ENCODE results near the gene RAB3A.

Gene RAB3A

GRCh38 chr19:18190278-18190677 is 13.6 kb downstream of the RAB3A start:
- no peak for TF ChIP-seq TCF12 (IDR thresholded peaks at IDR 0.05; ENCODE audit: low read depth)
- no peak for TF ChIP-seq EP300 (IDR thresholded peaks at IDR 0.05; ENCODE audit: borderline replicate concordance)
- no peak for TF ChIP-seq FOXM1 (IDR thresholded peaks at IDR 0.05; ENCODE audit: borderline replicate concordance, low read depth)
- TF ChIP-seq NFIC (IDR thresholded peaks at IDR 0.05): no peak
- TF ChIP-seq RAD21 (IDR thresholded peaks at IDR 0.05; ENCODE audit: low read depth): no peak
- no peak for TF ChIP-seq CEBPB (IDR thresholded peaks at IDR 0.05)
- no peak for TF ChIP-seq TEAD4 (IDR thresholded peaks at IDR 0.05)
- no peak for TF ChIP-seq TAF1 (IDR thresholded peaks at IDR 0.05; ENCODE audit: low read depth)
- no peak for TF ChIP-seq CREB1 (IDR thresholded peaks at IDR 0.05; ENCODE audit: low read depth)
- TF ChIP-seq YY1 (IDR thresholded peaks at IDR 0.05; ENCODE audit: low read depth): no peak
- TF ChIP-seq, protein P1, sequence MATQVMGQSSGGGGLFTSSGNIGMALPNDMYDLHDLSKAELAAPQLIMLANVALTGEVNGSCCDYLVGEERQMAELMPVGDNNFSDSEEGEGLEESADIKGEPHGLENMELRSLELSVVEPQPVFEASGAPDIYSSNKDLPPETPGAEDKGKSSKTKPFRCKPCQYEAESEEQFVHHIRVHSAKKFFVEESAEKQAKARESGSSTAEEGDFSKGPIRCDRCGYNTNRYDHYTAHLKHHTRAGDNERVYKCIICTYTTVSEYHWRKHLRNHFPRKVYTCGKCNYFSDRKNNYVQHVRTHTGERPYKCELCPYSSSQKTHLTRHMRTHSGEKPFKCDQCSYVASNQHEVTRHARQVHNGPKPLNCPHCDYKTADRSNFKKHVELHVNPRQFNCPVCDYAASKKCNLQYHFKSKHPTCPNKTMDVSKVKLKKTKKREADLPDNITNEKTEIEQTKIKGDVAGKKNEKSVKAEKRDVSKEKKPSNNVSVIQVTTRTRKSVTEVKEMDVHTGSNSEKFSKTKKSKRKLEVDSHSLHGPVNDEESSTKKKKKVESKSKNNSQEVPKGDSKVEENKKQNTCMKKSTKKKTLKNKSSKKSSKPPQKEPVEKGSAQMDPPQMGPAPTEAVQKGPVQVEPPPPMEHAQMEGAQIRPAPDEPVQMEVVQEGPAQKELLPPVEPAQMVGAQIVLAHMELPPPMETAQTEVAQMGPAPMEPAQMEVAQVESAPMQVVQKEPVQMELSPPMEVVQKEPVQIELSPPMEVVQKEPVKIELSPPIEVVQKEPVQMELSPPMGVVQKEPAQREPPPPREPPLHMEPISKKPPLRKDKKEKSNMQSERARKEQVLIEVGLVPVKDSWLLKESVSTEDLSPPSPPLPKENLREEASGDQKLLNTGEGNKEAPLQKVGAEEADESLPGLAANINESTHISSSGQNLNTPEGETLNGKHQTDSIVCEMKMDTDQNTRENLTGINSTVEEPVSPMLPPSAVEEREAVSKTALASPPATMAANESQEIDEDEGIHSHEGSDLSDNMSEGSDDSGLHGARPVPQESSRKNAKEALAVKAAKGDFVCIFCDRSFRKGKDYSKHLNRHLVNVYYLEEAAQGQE (IDR thresholded peaks at IDR 0.05; ENCODE audit: low read depth): no peak
- TF ChIP-seq ZBTB7A (IDR thresholded peaks at IDR 0.05; ENCODE audit: low read depth): no peak
- TF ChIP-seq EGR1 (IDR thresholded peaks at IDR 0.05): no peak
- TF ChIP-seq, protein P2, sequence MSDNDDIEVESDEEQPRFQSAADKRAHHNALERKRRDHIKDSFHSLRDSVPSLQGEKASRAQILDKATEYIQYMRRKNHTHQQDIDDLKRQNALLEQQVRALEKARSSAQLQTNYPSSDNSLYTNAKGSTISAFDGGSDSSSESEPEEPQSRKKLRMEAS (IDR thresholded peaks at IDR 0.05): no peak
- no peak for TF ChIP-seq USF1 (IDR thresholded peaks at IDR 0.05)

DNA sequence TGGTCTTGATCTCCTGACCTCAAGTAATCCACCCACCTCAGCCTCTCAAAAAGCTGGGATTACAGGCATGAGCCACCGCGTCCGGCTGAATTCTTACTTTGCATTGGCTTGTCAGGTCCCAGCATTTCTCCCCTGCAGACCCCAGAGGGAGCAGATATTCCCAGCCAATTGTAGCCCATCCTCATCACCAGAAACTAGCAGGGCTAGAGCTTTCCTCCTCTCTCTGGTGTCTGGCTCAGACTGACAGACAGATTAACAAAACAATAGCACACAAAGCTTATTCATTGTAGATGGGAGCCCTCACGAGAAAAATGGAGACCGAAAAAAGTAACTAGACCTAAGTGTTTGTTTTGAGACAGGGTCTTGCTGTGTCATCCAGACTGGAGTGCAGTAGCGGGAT is 18.3 kb downstream of the RAB3A start:
- TF ChIP-seq EP300 (IDR thresholded peaks at IDR 0.05; ENCODE audit: borderline replicate concordance) (no peak), FOXM1 (IDR thresholded peaks at IDR 0.05; ENCODE audit: borderline replicate concordance, low read depth) (no peak), USF1 (IDR thresholded peaks at IDR 0.05) (no peak)

- TF ChIP-seq RAD21 (IDR thresholded peaks at IDR 0.05; ENCODE audit: low read depth) (no peak), NFIC (IDR thresholded peaks at IDR 0.05) (no peak), CEBPB (IDR thresholded peaks at IDR 0.05) (no peak), YY1 (IDR thresholded peaks at IDR 0.05; ENCODE audit: low read depth) (no peak), TAF1 (IDR thresholded peaks at IDR 0.05; ENCODE audit: low read depth) (no peak), TEAD4 (IDR thresholded peaks at IDR 0.05) (no peak), USF1 (IDR thresholded peaks at IDR 0.05) (no peak), TCF12 (IDR thresholded peaks at IDR 0.05; ENCODE audit: low read depth) (no peak), EGR1 (IDR thresholded peaks at IDR 0.05) (no peak)
- TF ChIP-seq, protein P2 (IDR thresholded peaks at IDR 0.05): no peak
- TF ChIP-seq, protein P1 (IDR thresholded peaks at IDR 0.05; ENCODE audit: low read depth): no peak
Measured at GRCh38 chr19:18183529-18183928, 20.3 kb downstream of the RAB3A start.

GRCh38 chr19:18179957-18180356 is 23.9 kb downstream of the RAB3A start:
- no peak for TF ChIP-seq RAD21 (IDR thresholded peaks at IDR 0.05; ENCODE audit: low read depth)
- no peak for TF ChIP-seq TAF1 (IDR thresholded peaks at IDR 0.05; ENCODE audit: low read depth)
- TF ChIP-seq, protein P2 (IDR thresholded peaks at IDR 0.05): no peak
- TF ChIP-seq TEAD4 (IDR thresholded peaks at IDR 0.05): no peak
- TF ChIP-seq, protein P1 (IDR thresholded peaks at IDR 0.05; ENCODE audit: low read depth): no peak
- TF ChIP-seq NFIC (IDR thresholded peaks at IDR 0.05): no peak
- TF ChIP-seq USF1 (IDR thresholded peaks at IDR 0.05): no peak

All from Ishikawa (cell line).